ENCODE results near the gene TKT. TPM values are rescaled to one million over a fixed set of nuclear protein-coding genes. Genes with fewer than 3 reads are reported as not detected.

The TKT gene
- polyA plus RNA-seq, 2 of the 4 experiments (the other 2 are of a cell fraction) = 628 to 1,457 TPM

GRCh38 chr3:53278667-53279066 is 22.8 kb upstream of the TKT start:
- ATAC-seq = no peak
- POLR2A ChIA-PET = no interaction called here
- 83% methylated on average over 4 of the region's 4 CpGs for WGBS (ENCODE audit: missing lambda C conversion rate)
- no peaks in the 10 kb centered on the region for H3K9me3 ChIP-seq
- TF ChIP-seq FOSL2 (IDR thresholded peaks at IDR 0.05) = no peak
- TF ChIP-seq FOSL2 (CRISPR knock-in tag; IDR thresholded peaks at IDR 0.05) = no peak
- TF ChIP-seq MAX (IDR thresholded peaks at IDR 0.05) = no peak
- TF ChIP-seq HOXA7 (CRISPR knock-in tag; IDR thresholded peaks at IDR 0.05) = no peak
- TF ChIP-seq, protein P1, sequence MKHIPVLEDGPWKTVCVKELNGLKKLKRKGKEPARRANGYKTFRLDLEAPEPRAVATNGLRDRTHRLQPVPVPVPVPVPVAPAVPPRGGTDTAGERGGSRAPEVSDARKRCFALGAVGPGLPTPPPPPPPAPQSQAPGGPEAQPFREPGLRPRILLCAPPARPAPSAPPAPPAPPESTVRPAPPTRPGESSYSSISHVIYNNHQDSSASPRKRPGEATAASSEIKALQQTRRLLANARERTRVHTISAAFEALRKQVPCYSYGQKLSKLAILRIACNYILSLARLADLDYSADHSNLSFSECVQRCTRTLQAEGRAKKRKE (CRISPR knock-in tag; IDR thresholded peaks at IDR 0.05; ENCODE audit: low read depth) = no peak
- no peak for TF ChIP-seq NPAS2 (CRISPR knock-in tag; IDR thresholded peaks at IDR 0.05; ENCODE audit: borderline replicate concordance)
- TF ChIP-seq BCL3 (IDR thresholded peaks at IDR 0.05) = no peak
- no peak for TF ChIP-seq FOSB (CRISPR knock-in tag; IDR thresholded peaks at IDR 0.05)
- TF ChIP-seq, protein P2, sequence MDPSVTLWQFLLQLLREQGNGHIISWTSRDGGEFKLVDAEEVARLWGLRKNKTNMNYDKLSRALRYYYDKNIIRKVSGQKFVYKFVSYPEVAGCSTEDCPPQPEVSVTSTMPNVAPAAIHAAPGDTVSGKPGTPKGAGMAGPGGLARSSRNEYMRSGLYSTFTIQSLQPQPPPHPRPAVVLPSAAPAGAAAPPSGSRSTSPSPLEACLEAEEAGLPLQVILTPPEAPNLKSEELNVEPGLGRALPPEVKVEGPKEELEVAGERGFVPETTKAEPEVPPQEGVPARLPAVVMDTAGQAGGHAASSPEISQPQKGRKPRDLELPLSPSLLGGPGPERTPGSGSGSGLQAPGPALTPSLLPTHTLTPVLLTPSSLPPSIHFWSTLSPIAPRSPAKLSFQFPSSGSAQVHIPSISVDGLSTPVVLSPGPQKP (IDR thresholded peaks at IDR 0.05; ENCODE audit: low read depth, low read length) = no peak
- no peak for TF ChIP-seq EHF (CRISPR knock-in tag; IDR thresholded peaks at IDR 0.05)
- no peak for TF ChIP-seq EHMT2 (IDR thresholded peaks at IDR 0.05; ENCODE audit: low read depth)
- DNase-seq (ENCODE audit: low read depth in 1 of 2, low spot score in 1 of 2) = no peak
- CTCF ChIA-PET = no interaction called here
- no peak overlapping the region for H3K4me3 ChIP-seq
- FAIRE-seq = no peak
- H3K4me1 ChIP-seq = no peaks in the 10 kb centered on the region
- H3K27ac ChIP-seq = no peak overlapping the region
- no peak overlapping the region for H3K4me2 ChIP-seq

- ChIA-PET CTCF (interaction anchor here (1.0 kb wide), 1 partner anchor 55 kb away, joined by 3 read pairs; no protein-coding TSS in a partner anchor), POLR2A (interaction anchor here (0.5 to 1.0 kb wide), 2 partner anchors 14 to 22 kb away, joined by 4 read pairs; no protein-coding TSS in a partner anchor)
- 86% methylated on average over 5 of the region's 5 CpGs for WGBS (ENCODE audit: missing lambda C conversion rate)
- DNase-seq (ENCODE audit: low read depth in 1 of 2, low spot score in 1 of 2) (no peak), FAIRE-seq (no peak), ATAC-seq (no peak)
- H3K27ac ChIP-seq = peak overlapping the region; percentile 99 to 100; a peak in 5 of 6 replicates
- TF ChIP-seq, protein P3, sequence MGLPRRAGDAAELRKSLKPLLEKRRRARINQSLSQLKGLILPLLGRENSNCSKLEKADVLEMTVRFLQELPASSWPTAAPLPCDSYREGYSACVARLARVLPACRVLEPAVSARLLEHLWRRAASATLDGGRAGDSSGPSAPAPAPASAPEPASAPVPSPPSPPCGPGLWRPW (IDR thresholded peaks at IDR 0.05) = no peak
- no peak for TF ChIP-seq HEYL (CRISPR knock-in tag; IDR thresholded peaks at IDR 0.05)
- no peak for TF ChIP-seq FOSL2 (IDR thresholded peaks at IDR 0.05)
- TF ChIP-seq FOSL2 (CRISPR knock-in tag; IDR thresholded peaks at IDR 0.05) = no peak
- no peak for TF ChIP-seq ZC3H11A (IDR thresholded peaks at IDR 0.05)
- TF ChIP-seq NR3C1 (IDR thresholded peaks at IDR 0.05) = no peak
- no peak for TF ChIP-seq ZFP36 (IDR thresholded peaks at IDR 0.05; ENCODE audit: borderline replicate concordance, partially characterized antibody)
- no peak for TF ChIP-seq EHF (CRISPR knock-in tag; IDR thresholded peaks at IDR 0.05)
- TF ChIP-seq MAFK (IDR thresholded peaks at IDR 0.05; ENCODE audit: partially characterized antibody) = no peak
- TF ChIP-seq PBX3 (IDR thresholded peaks at IDR 0.05) = no peak
- no peak for TF ChIP-seq ESRRA (IDR thresholded peaks at IDR 0.05; ENCODE audit: borderline replicate concordance, low read length)
- TF ChIP-seq GATA3 (IDR thresholded peaks at IDR 0.05; ENCODE audit: borderline replicate concordance) = no peak
- TF ChIP-seq CHD2 (IDR thresholded peaks at IDR 0.05; ENCODE audit: low read length, partially characterized antibody) = no peak
- no peak for TF ChIP-seq RNF2 (IDR thresholded peaks at IDR 0.05; ENCODE audit: borderline replicate concordance, low read depth)
- TF ChIP-seq HDAC2 (IDR thresholded peaks at IDR 0.05) = no peak
- no peak overlapping the region for H3K4me2 ChIP-seq
- no peak overlapping the region for H3K4me3 ChIP-seq
- no peaks in the 10 kb centered on the region for H3K9me3 ChIP-seq
- H3K4me1 ChIP-seq = peaks cover 22% of the 10 kb centered on the region
Measured at GRCh38 chr3:53274938-53275605, 19.2 kb upstream of the TKT start.

Data from A549 (cell line).